GM23338 (cell line): ENCODE measurements around the gene HSD17B7. TPM values are rescaled to one million over a fixed set of nuclear protein-coding genes. Genes with fewer than 3 reads are reported as not detected.
A peak's percentile ranks its signal among the peaks of the same experiment; 100 is the strongest.
"Not testable (repeated sequence)": the region's sequence is repeated elsewhere in the genome, so short reads cannot be mapped to it uniquely, and the experiment has no call there.

Experiments used
- ATAC-seq: fragments of 200-7000 bp; cut with Tn5 transposase; 3 replicates; pipeline ENCODE4 v1.9.1; 2020
- DNase-seq: peaks from one replicate; pipeline ENCODE4 v3.0.0-alpha.2; 2015; ENCODE audit warnings: low spot score
- H2AFZ ChIP-seq: fragments of 200-600 bp; sonication (generic); 2 replicates; pipeline ENCODE4 v1.8.0; 2016; ENCODE audit warnings: antibody characterized with exemption, mild to moderate bottlenecking, moderate library complexity
- H3F3A ChIP-seq: fragments of 200-600 bp; sonication (generic); replicated peaks from 2 replicates; pipeline ENCODE4 v1.8.0; 2017; ENCODE audit warnings: antibody characterized with exemption, mixed run types, low read depth
- H3K27ac ChIP-seq: fragments of 200-600 bp; sonication (generic); 2 replicates; pipeline ENCODE4 v1.6.1; 2016; ENCODE audit warnings: low read depth
- H3K27me3 ChIP-seq: fragments of 200-600 bp; sonication (generic); 2 replicates; pipeline ENCODE4 v1.8.0; 2016; ENCODE audit warnings: mild to moderate bottlenecking, mixed run types, moderate library complexity; ENCODE audit not compliant: insufficient read depth
- H3K36me3 ChIP-seq: fragments of 200-600 bp; sonication (generic); 2 replicates; pipeline ENCODE4 v1.8.0; 2016; ENCODE audit warnings: mild to moderate bottlenecking; ENCODE audit not compliant: insufficient read depth
- H3K4me1 ChIP-seq: fragments of 200-600 bp; sonication (generic); 2 replicates; pipeline ENCODE4 v1.8.0; 2016; ENCODE audit warnings: mild to moderate bottlenecking, moderate library complexity; ENCODE audit not compliant: insufficient read depth
- H3K4me2 ChIP-seq: fragments of 200-600 bp; sonication (generic); 2 replicates; pipeline ENCODE4 v1.7.1; 2017; ENCODE audit warnings: mixed run types
- H3K4me3 ChIP-seq: fragments of 200-600 bp; sonication (generic); 2 replicates; pipeline ENCODE4 v1.6.1; 2016; ENCODE audit warnings: mixed run types
- H3K79me2 ChIP-seq: fragments of 200-600 bp; sonication (generic); replicated peaks from 2 replicates; pipeline ENCODE4 v1.8.0; 2017; ENCODE audit warnings: mild to moderate bottlenecking; ENCODE audit not compliant: insufficient read depth
- H3K9me2 ChIP-seq: fragments of 200-600 bp; sonication (generic); 2 replicates; pipeline ENCODE4 v1.8.0; 2017; ENCODE audit not compliant: insufficient read depth
- H4K20me1 ChIP-seq: fragments of 200-600 bp; sonication (generic); replicated peaks from 2 replicates; pipeline ENCODE4 v1.8.0; 2017; ENCODE audit warnings: mild to moderate bottlenecking; ENCODE audit not compliant: insufficient read depth
- H3K27ac Mint-ChIP-seq: 2 replicates; pipeline ENCODE4 v1.8.0; 2020; ENCODE audit warnings: inconsistent platforms, mild to moderate bottlenecking, moderate library complexity, mixed read lengths
- H3K27me3 Mint-ChIP-seq: 3 replicates; pipeline ENCODE4 v1.8.0; 2022; ENCODE audit warnings: low read depth, mild to moderate bottlenecking, moderate library complexity, mixed read lengths, inconsistent platforms; ENCODE audit not compliant: insufficient read depth, poor library complexity
- H3K36me3 Mint-ChIP-seq: 3 replicates; pipeline ENCODE4 v1.8.0; 2021; ENCODE audit warnings: low read depth, mild to moderate bottlenecking, inconsistent platforms, moderate library complexity, mixed read lengths
- H3K4me1 Mint-ChIP-seq: 3 replicates; pipeline ENCODE4 v1.8.0; 2020; ENCODE audit warnings: mild to moderate bottlenecking, inconsistent platforms, mixed read lengths
- H3K4me3 Mint-ChIP-seq: 3 replicates; pipeline ENCODE4 v1.8.0; 2021; ENCODE audit warnings: moderate library complexity, mild to moderate bottlenecking, inconsistent platforms, mixed read lengths
- H3K9me3 Mint-ChIP-seq: 3 replicates; pipeline ENCODE4 v1.8.0; 2020; ENCODE audit warnings: moderate library complexity, mild to moderate bottlenecking, inconsistent platforms, mixed read lengths
- polyA plus RNA-seq: library from polyadenylated mRNA; unstranded; fragments of >200 nt; fragmentation: Nextera tagmentation; extraction: Ambion mirVana; gene quantifications from 2 replicates; pipeline ENCODE4 v1.2.1, GENCODE V29; 2016
- total RNA-seq: library from RNA; depleted of rRNA; stranded (reverse); fragments of >200 nt; shearing (Covaris generic); gene quantifications from 2 replicates; pipeline ENCODE4 v1.2.3, GENCODE V29; 2014
- TF ChIP-seq, protein P1 (sequence below), 2 experiments: fragments of 200-600 bp in 1 of 2; sonication (generic) in 1 of 2; conservative IDR thresholded peaks; 2 replicates each; pipeline versions ENCODE4 v1.5.1 to v1.6.1; 2016 to 2017; ENCODE audit warnings: antibody characterized with exemption in 2 of 2, low read depth in 2 of 2, mild to moderate bottlenecking in 2 of 2, moderate library complexity in 1 of 2

Gene HSD17B7
- total and polyA plus RNA-seq, 2 experiments from 2014 or later: 30.9 to 31.9 TPM

DNA sequence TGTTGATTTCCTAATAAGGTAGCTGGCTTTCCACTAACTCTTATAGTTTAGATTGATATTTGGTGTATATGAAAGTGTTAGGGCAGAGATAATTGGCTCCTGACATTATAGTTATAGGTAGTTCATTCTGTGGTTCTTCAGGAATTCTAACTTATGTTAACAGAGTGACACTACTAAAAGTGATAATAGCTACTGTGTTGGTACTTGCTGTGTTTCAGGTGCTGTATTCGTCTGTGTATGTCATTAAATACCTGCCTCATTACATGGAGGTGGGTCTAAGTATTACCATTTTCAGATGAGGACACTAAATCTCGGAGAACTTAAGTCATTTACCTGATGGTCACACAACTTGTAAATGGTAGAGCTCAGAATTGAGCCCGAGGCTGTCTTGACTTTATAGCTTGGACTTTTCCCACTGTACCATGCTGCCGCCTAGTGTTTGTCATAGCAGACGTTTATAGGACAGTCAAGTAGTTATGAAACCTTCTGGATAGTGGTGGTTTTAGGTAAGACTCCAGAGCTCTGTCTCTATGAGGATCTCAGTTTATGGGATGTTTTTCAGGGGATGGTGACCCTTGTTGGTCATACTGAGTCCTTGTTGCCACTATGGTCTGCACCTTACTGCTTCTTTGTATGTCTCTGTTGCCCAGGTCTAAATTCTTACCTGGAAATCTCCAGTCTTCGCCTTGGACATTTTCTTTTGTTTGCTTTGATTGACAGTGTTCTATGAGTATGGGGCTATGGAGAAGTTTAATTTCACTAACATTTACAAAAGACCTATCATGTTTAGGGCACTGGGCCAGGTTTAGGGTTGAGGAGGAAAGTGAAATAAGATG lies 9.7 kb downstream of the HSD17B7 start:
- peak; percentile 76 for ATAC-seq
- TF ChIP-seq, protein P1, sequence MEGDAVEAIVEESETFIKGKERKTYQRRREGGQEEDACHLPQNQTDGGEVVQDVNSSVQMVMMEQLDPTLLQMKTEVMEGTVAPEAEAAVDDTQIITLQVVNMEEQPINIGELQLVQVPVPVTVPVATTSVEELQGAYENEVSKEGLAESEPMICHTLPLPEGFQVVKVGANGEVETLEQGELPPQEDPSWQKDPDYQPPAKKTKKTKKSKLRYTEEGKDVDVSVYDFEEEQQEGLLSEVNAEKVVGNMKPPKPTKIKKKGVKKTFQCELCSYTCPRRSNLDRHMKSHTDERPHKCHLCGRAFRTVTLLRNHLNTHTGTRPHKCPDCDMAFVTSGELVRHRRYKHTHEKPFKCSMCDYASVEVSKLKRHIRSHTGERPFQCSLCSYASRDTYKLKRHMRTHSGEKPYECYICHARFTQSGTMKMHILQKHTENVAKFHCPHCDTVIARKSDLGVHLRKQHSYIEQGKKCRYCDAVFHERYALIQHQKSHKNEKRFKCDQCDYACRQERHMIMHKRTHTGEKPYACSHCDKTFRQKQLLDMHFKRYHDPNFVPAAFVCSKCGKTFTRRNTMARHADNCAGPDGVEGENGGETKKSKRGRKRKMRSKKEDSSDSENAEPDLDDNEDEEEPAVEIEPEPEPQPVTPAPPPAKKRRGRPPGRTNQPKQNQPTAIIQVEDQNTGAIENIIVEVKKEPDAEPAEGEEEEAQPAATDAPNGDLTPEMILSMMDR (conservative IDR thresholded peaks at IDR 0.05; ENCODE audit: low read depth in 2 of 2): peak; percentile 37 to 70
- H3F3A ChIP-seq, H3K9me3 Mint-ChIP-seq, H3K27me3 ChIP-seq, H3K4me1 Mint-ChIP-seq, H2AFZ ChIP-seq, H3K79me2 ChIP-seq, H3K27ac Mint-ChIP-seq, H3K4me3 Mint-ChIP-seq, H3K27ac ChIP-seq, H3K9me2 ChIP-seq, H3K4me2 ChIP-seq, H3K4me3 ChIP-seq, H3K4me1 ChIP-seq, H3K27me3 Mint-ChIP-seq, H4K20me1 ChIP-seq: not testable (repeated sequence)
- H3K36me3 ChIP-seq: peaks cover 22% of the 10 kb centered on the region
- H3K36me3 Mint-ChIP-seq: peaks cover 64% of the 10 kb centered on the region
- peak; percentile 62 for DNase-seq

GRCh38 chr1:162807503-162807902 lies 17.0 kb downstream of the HSD17B7 start:
- not testable (repeated sequence) for H3K79me2 ChIP-seq, H3K4me3 ChIP-seq, H4K20me1 ChIP-seq, H3F3A ChIP-seq, H2AFZ ChIP-seq, H3K4me1 ChIP-seq, H3K27ac Mint-ChIP-seq, H3K4me3 Mint-ChIP-seq, ATAC-seq, H3K9me2 ChIP-seq, H3K27me3 ChIP-seq, H3K27me3 Mint-ChIP-seq, H3K4me2 ChIP-seq, DNase-seq, H3K9me3 Mint-ChIP-seq, H3K4me1 Mint-ChIP-seq, H3K27ac ChIP-seq
- peaks cover 23% of the 10 kb centered on the region for H3K36me3 ChIP-seq
- peaks cover 58% of the 10 kb centered on the region for H3K36me3 Mint-ChIP-seq

DNA sequence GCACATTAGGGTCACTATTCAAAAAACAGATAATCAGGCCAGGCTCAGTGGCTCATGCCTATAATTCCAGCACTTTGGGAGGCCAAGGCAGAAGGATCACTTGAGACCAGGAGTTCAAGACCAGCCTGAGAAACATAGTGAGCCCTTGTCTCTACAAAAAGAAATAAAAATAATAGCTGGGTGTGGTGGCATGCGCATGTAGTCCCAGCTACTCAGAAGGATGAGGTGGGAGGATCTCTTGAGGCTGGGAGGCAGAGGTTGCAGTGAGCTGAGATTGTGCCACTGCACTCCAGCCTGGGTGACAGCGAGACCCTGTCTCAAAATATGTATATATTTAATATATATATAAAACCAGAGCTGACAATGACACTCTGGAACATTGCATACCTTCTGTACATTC lies 21.9 kb downstream of the HSD17B7 start:
- not testable (repeated sequence) for H3K27me3 ChIP-seq, H4K20me1 ChIP-seq, H3K79me2 ChIP-seq, DNase-seq, H3K4me2 ChIP-seq, ATAC-seq, H3K9me2 ChIP-seq, H3K36me3 ChIP-seq, H3K9me3 Mint-ChIP-seq, H3K4me1 Mint-ChIP-seq, H3K27ac Mint-ChIP-seq, H3K4me1 ChIP-seq, H3F3A ChIP-seq, H3K27me3 Mint-ChIP-seq, H3K4me3 Mint-ChIP-seq, H3K27ac ChIP-seq, H3K4me3 ChIP-seq, H2AFZ ChIP-seq
- H3K36me3 Mint-ChIP-seq: peaks cover 21% of the 10 kb centered on the region; the same call in 2 of the 3 replicates

- H3K27ac ChIP-seq, H3K36me3 ChIP-seq, H4K20me1 ChIP-seq, H3K9me2 ChIP-seq, DNase-seq, H3K4me3 ChIP-seq, H2AFZ ChIP-seq, H3K79me2 ChIP-seq, H3K4me2 ChIP-seq, H3K27me3 Mint-ChIP-seq, H3K27me3 ChIP-seq, H3K4me1 ChIP-seq, ATAC-seq, H3K9me3 Mint-ChIP-seq, H3K27ac Mint-ChIP-seq, H3K4me3 Mint-ChIP-seq, H3K36me3 Mint-ChIP-seq, H3F3A ChIP-seq: not testable (repeated sequence)
- H3K4me1 Mint-ChIP-seq: peaks cover 10% of the 10 kb centered on the region
Observed at GRCh38 chr1:162818136-162818535, 27.6 kb downstream of the HSD17B7 start.

DNA sequence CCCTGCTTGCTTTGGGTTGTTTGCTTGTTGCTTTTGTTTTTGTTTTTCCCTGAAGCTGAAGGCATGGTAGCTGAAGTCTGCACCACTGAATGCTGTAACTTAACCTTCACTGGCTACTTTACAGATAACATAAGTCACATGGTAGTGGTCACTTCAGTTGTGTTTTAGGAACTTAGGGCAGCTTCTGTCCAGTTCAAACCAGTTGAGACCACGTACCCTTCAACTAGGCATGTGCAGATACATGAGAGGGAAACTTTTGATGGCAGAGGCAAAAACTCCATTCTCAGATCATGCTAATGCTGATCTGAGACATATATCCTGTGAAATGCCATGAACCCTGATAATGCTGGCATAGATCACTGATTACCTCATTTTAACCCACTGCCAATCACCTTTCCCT lies 28.2 kb downstream of the HSD17B7 start:
- DNase-seq, H3K27me3 Mint-ChIP-seq: not testable (repeated sequence)

More for the DNA sequence above, 28.2 kb downstream of the HSD17B7 start:
- H3K4me1 ChIP-seq: peaks cover 15% of the 10 kb centered on the region
- H3F3A ChIP-seq, H3K36me3 Mint-ChIP-seq, H3K9me3 Mint-ChIP-seq, H3K4me2 ChIP-seq, H3K79me2 ChIP-seq, H3K4me3 Mint-ChIP-seq, H3K9me2 ChIP-seq, H4K20me1 ChIP-seq, H3K27ac ChIP-seq, H2AFZ ChIP-seq, ATAC-seq, H3K27me3 ChIP-seq, H3K36me3 ChIP-seq, H3K27ac Mint-ChIP-seq, H3K4me3 ChIP-seq: not testable (repeated sequence)
- peaks cover 13% of the 10 kb centered on the region for H3K4me1 Mint-ChIP-seq
